ENCODE measurements around the gene TSPAN15.
A peak's percentile ranks its signal among the peaks of the same experiment; 100 is the strongest.

TSPAN15 gene

GRCh38 chr10:69458430-69459100 is 7.3 kb downstream of the TSPAN15 start:
- TF ChIP-seq CTCF (conservative IDR thresholded peaks at IDR 0.05): no peak
- H3K27ac ChIP-seq: peak overlapping the region; percentile 59

- TF ChIP-seq CTCF (conservative IDR thresholded peaks at IDR 0.05): no peak
- H3K27ac ChIP-seq: peak overlapping the region; percentile 59
These were observed 8.0 kb downstream of the TSPAN15 start for GRCh38 chr10:69459101-69459790.

GRCh38 chr10:69459893-69460575 is 8.8 kb downstream of the TSPAN15 start:
- no peak for TF ChIP-seq CTCF (conservative IDR thresholded peaks at IDR 0.05)
- H3K27ac ChIP-seq: no peak overlapping the region

GRCh38 chr10:69460576-69461242 is 9.4 kb downstream of the TSPAN15 start:
- TF ChIP-seq CTCF (conservative IDR thresholded peaks at IDR 0.05): no peak
- no peak overlapping the region for H3K27ac ChIP-seq

- TF ChIP-seq CTCF (conservative IDR thresholded peaks at IDR 0.05): no peak
- no peak overlapping the region for H3K27ac ChIP-seq
These were observed 10.2 kb downstream of the TSPAN15 start for GRCh38 chr10:69461243-69462025.

GRCh38 chr10:69463886-69464285 is 12.6 kb downstream of the TSPAN15 start:
- TF ChIP-seq CTCF (conservative IDR thresholded peaks at IDR 0.05): no peak
- H3K27ac ChIP-seq: no peak overlapping the region

All from VCaP (cell line).